ENCODE data around the gene CACFD1. TPM values are rescaled to one million over a fixed set of nuclear protein-coding genes. Genes with fewer than 3 reads are reported as not detected.
"Not testable (repeated sequence)": the region's sequence is repeated elsewhere in the genome, so short reads cannot be mapped to it uniquely, and the experiment has no call there.

CACFD1 gene
- total RNA-seq, 1 donor, result 2.3 TPM

GRCh38 chr9:133429641-133430161, 30.1 kb upstream of the CACFD1 start:
- Histone ChIP-seq H3K9me3 (ENCODE audit: low read depth, low read length) (no peaks in the 10 kb centered on the region), H3K4me1 (ENCODE audit: insufficient read depth, low read length) (peaks cover 3% of the 10 kb centered on the region), H3K4me3 (ENCODE audit: low read length) (no peak overlapping the region), H3K27me3 (ENCODE audit: insufficient read depth, low read length) (peaks cover 9% of the 10 kb centered on the region)

- Histone ChIP-seq H3K9me3 (ENCODE audit: low read depth, low read length) (no peaks in the 10 kb centered on the region), H3K27me3 (ENCODE audit: insufficient read depth, low read length) (peaks cover 9% of the 10 kb centered on the region), H3K4me1 (ENCODE audit: insufficient read depth, low read length) (peaks cover 3% of the 10 kb centered on the region), H3K4me3 (ENCODE audit: low read length) (no peak overlapping the region)
Measured at GRCh38 chr9:133430244-133430643, 29.5 kb upstream of the CACFD1 start.

GRCh38 chr9:133433351-133433843, 26.4 kb upstream of the CACFD1 start:
- H3K4me3 ChIP-seq (ENCODE audit: low read length), result no peak overlapping the region
- H3K27me3 ChIP-seq (ENCODE audit: insufficient read depth, low read length), result no peaks in the 10 kb centered on the region
- H3K4me1 ChIP-seq (ENCODE audit: insufficient read depth, low read length), result no peaks in the 10 kb centered on the region
- no peaks in the 10 kb centered on the region for H3K9me3 ChIP-seq (ENCODE audit: low read depth, low read length)

- H3K4me3 ChIP-seq (ENCODE audit: low read length), result no peak overlapping the region
- H3K4me1 ChIP-seq (ENCODE audit: insufficient read depth, low read length), result peaks cover 4% of the 10 kb centered on the region
- H3K27me3 ChIP-seq (ENCODE audit: insufficient read depth, low read length), result no peaks in the 10 kb centered on the region
- H3K9me3 ChIP-seq (ENCODE audit: low read depth, low read length), result no peaks in the 10 kb centered on the region
Measured at GRCh38 chr9:133436681-133437080, 23.1 kb upstream of the CACFD1 start.

- Histone ChIP-seq H3K4me3 (ENCODE audit: low read length) (no peak overlapping the region), H3K27me3 (ENCODE audit: insufficient read depth, low read length) (no peaks in the 10 kb centered on the region), H3K9me3 (ENCODE audit: low read depth, low read length) (no peaks in the 10 kb centered on the region), H3K4me1 (ENCODE audit: insufficient read depth, low read length) (peaks cover 4% of the 10 kb centered on the region)
Measured at GRCh38 chr9:133437753-133438531, 21.8 kb upstream of the CACFD1 start.

GRCh38 chr9:133439337-133439736, 20.4 kb upstream of the CACFD1 start:
- H3K9me3 ChIP-seq (ENCODE audit: low read depth, low read length), result no peaks in the 10 kb centered on the region
- H3K27me3 ChIP-seq (ENCODE audit: insufficient read depth, low read length), result no peaks in the 10 kb centered on the region
- no peak overlapping the region for H3K4me3 ChIP-seq (ENCODE audit: low read length)
- peaks cover 4% of the 10 kb centered on the region for H3K4me1 ChIP-seq (ENCODE audit: insufficient read depth, low read length)

GRCh38 chr9:133440874-133441273, 18.9 kb upstream of the CACFD1 start:
- H3K4me1 ChIP-seq (ENCODE audit: insufficient read depth, low read length), result peaks cover 4% of the 10 kb centered on the region
- no peaks in the 10 kb centered on the region for H3K9me3 ChIP-seq (ENCODE audit: low read depth, low read length)
- no peaks in the 10 kb centered on the region for H3K27me3 ChIP-seq (ENCODE audit: insufficient read depth, low read length)
- H3K4me3 ChIP-seq (ENCODE audit: low read length), result no peak overlapping the region

GRCh38 chr9:133441571-133441970, 18.2 kb upstream of the CACFD1 start:
- H3K27me3 ChIP-seq (ENCODE audit: insufficient read depth, low read length), result no peaks in the 10 kb centered on the region
- H3K9me3 ChIP-seq (ENCODE audit: low read depth, low read length), result no peaks in the 10 kb centered on the region
- H3K4me1 ChIP-seq (ENCODE audit: insufficient read depth, low read length), result peaks cover 4% of the 10 kb centered on the region
- H3K4me3 ChIP-seq (ENCODE audit: low read length), result no peak overlapping the region

- Histone ChIP-seq H3K4me3 (ENCODE audit: low read length) (no peak overlapping the region), H3K27me3 (ENCODE audit: insufficient read depth, low read length) (no peaks in the 10 kb centered on the region), H3K9me3 (ENCODE audit: low read depth, low read length) (no peaks in the 10 kb centered on the region), H3K4me1 (ENCODE audit: insufficient read depth, low read length) (peaks cover 4% of the 10 kb centered on the region)
Measured at GRCh38 chr9:133443248-133443647, 16.5 kb upstream of the CACFD1 start.

- H3K4me3 ChIP-seq (ENCODE audit: low read length), result no peak overlapping the region
- H3K9me3 ChIP-seq (ENCODE audit: low read depth, low read length), result no peaks in the 10 kb centered on the region
- H3K4me1 ChIP-seq (ENCODE audit: insufficient read depth, low read length), result peaks cover 4% of the 10 kb centered on the region
- H3K27me3 ChIP-seq (ENCODE audit: insufficient read depth, low read length), result no peaks in the 10 kb centered on the region
Measured at GRCh38 chr9:133443982-133444381, 15.8 kb upstream of the CACFD1 start.

- H3K4me1 ChIP-seq (ENCODE audit: insufficient read depth, low read length), result peaks cover 4% of the 10 kb centered on the region
- H3K9me3 ChIP-seq (ENCODE audit: low read depth, low read length), result no peaks in the 10 kb centered on the region
- H3K4me3 ChIP-seq (ENCODE audit: low read length), result no peak overlapping the region
- no peaks in the 10 kb centered on the region for H3K27me3 ChIP-seq (ENCODE audit: insufficient read depth, low read length)
Measured at GRCh38 chr9:133445293-133445969, 14.3 kb upstream of the CACFD1 start.

GRCh38 chr9:133448487-133448972, 11.2 kb upstream of the CACFD1 start:
- H3K27me3 ChIP-seq (ENCODE audit: insufficient read depth, low read length), result no peaks in the 10 kb centered on the region
- no peak overlapping the region for H3K4me3 ChIP-seq (ENCODE audit: low read length)
- H3K4me1 ChIP-seq (ENCODE audit: insufficient read depth, low read length), result no peaks in the 10 kb centered on the region
- H3K9me3 ChIP-seq (ENCODE audit: low read depth, low read length), result no peaks in the 10 kb centered on the region

- Histone ChIP-seq H3K4me3 (ENCODE audit: low read length) (no peak overlapping the region), H3K4me1 (ENCODE audit: insufficient read depth, low read length) (no peaks in the 10 kb centered on the region), H3K9me3 (ENCODE audit: low read depth, low read length) (no peaks in the 10 kb centered on the region), H3K27me3 (ENCODE audit: insufficient read depth, low read length) (no peaks in the 10 kb centered on the region)
Measured at GRCh38 chr9:133449760-133450159, 10.0 kb upstream of the CACFD1 start.

GRCh38 chr9:133451865-133452264, 7.9 kb upstream of the CACFD1 start:
- not testable (repeated sequence) for H3K27me3 ChIP-seq (ENCODE audit: insufficient read depth, low read length); H3K4me3 ChIP-seq (ENCODE audit: low read length); H3K9me3 ChIP-seq (ENCODE audit: low read depth, low read length); H3K4me1 ChIP-seq (ENCODE audit: insufficient read depth, low read length)

GRCh38 chr9:133452562-133452961, 7.2 kb upstream of the CACFD1 start:
- Histone ChIP-seq H3K9me3 (ENCODE audit: low read depth, low read length) (no peaks in the 10 kb centered on the region), H3K4me1 (ENCODE audit: insufficient read depth, low read length) (no peaks in the 10 kb centered on the region), H3K4me3 (ENCODE audit: low read length) (no peak overlapping the region), H3K27me3 (ENCODE audit: insufficient read depth, low read length) (no peaks in the 10 kb centered on the region)
